GM12892 (cell line): Measurements from ENCODE around the gene PRRX2.

Experiments used
- DNase-seq: peaks from one replicate; pipeline ENCODE4 v3.0.0; 2011; ENCODE audit not compliant: insufficient read length
- FAIRE-seq: peaks from 2 replicates; lab custom pipeline; 2011; peaks lifted over from hg19 to GRCh38; lab: Jason Lieb, UNC
- POLR2A ChIP-seq: IDR thresholded peaks from 2 replicates; pipeline ENCODE4 v1.6.1; 2011; ENCODE audit warnings: low read depth, low read length, control low read depth
- POLR2AphosphoS5 ChIP-seq: IDR thresholded peaks from 2 replicates; pipeline ENCODE4 v1.6.1; 2011; ENCODE audit warnings: low read depth, low read length, control low read depth
- TAF1 ChIP-seq: IDR thresholded peaks from 2 replicates; pipeline ENCODE4 v1.6.1; 2011; ENCODE audit warnings: low read depth, mild to moderate bottlenecking, control low read depth, low read length, borderline replicate concordance

The PRRX2 gene

GRCh38 chr9:129695870-129696269, 30.4 kb downstream of the PRRX2 start:
- no peak for TF ChIP-seq POLR2AphosphoS5
- TF ChIP-seq TAF1: no peak
- TF ChIP-seq POLR2A: no peak
- DNase-seq: no peak
- FAIRE-seq: no peak

DNA sequence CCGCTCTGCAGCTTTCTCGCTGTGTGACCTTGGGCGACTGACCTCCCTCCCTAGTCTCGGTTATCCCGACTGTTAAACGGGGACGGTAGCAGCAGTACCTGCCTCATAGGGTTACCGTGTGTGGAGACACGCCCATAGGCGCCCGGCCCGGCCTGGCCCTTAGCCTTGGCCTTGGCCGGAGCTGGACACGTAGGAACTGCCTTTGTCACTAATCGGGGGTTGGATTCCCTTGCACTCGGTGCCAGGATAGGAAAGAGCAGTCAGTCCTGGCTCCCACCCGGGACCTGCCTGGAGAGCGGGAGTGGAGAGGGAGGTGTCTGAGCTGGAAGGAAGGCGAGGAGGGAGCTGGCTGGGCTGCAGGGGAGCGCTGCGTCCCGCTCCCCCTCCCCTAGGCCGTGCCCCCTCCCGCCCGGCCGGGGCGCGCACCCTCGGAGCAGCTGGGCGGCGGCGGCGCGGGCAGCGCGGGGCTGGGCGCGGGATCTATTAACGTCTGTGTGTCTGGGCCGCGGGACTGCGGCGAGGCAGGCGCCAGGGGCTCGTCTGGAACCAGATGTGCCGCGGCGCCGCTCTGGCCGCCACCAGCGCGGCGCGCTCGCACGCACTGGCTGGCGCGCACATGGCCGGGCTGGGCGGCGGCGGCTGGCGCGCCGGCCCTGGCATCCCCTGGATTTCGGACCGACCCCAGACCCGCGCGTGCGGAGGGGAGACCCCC, 31.7 kb downstream of the PRRX2 start:
- no peak for FAIRE-seq
- TF ChIP-seq POLR2A (no peak), TAF1 (no peak), POLR2AphosphoS5 (no peak)
- DNase-seq: no peak

DNA sequence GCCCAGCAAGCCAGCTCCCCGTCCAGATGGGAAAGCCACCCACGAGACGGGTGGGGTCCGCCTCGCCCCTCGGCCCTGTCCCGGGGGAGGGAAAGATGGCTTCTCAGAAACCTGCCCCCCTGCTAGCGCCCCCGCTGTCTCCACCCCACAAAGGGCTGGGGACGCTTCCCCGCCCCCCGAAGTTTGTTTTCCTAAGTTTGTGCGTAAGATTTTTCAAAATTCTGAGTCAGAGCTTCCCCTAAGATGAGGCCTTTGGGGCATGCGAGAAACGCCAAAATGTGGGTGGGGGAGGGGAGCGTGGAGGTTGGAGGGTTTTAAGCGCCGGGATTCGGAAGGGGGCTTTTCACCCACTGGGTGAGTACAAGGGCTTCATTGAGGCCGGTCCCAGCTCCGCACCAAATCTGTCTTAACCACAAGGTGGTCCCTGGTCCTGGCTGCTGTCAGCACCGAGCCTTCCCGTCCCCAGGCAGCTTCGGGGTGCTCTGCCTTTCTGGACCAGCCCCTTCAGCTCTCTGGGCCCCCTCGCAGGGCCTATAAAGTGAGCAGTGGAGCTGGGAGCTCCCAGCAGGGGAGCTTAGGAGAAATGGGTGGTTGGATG, 32.3 kb downstream of the PRRX2 start:
- TF ChIP-seq POLR2A: no peak
- no peak for TF ChIP-seq POLR2AphosphoS5
- TF ChIP-seq TAF1: no peak
- no peak for DNase-seq
- FAIRE-seq: no peak

- TF ChIP-seq TAF1 (no peak), POLR2A (no peak)
- DNase-seq: no peak
- no peak for FAIRE-seq
Observed at GRCh38 chr9:129698254-129698757, 32.9 kb downstream of the PRRX2 start.

- FAIRE-seq: no peak
- DNase-seq: no peak
Observed at GRCh38 chr9:129701054-129701453, 35.6 kb downstream of the PRRX2 start.

DNA sequence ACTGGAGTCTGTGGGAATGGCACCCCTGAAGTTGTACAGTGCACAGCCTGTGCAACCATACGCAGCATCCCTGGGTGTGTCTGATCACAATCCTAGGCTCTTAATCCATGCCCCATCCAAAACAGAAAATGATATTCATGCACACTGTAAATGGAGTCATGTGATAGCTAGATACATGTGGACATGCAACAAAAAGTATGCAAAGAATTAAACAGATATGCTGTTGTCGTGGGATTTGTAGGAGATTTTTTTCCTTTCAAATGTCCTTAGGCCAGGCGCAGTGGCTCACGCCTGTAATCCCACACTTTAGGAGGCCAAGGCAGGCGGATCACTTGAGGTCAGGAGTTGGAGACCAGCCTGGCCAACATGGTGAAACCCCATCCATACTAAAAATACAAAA, 36.1 kb downstream of the PRRX2 start:
- TF ChIP-seq POLR2AphosphoS5: no peak
- no peak for TF ChIP-seq POLR2A
- no peak for TF ChIP-seq TAF1
- DNase-seq (no peak), FAIRE-seq (no peak)

More at GRCh38 chr9:129701054-129701453, 35.6 kb downstream of the PRRX2 start:
- no peak for TF ChIP-seq POLR2A
- no peak for TF ChIP-seq TAF1
- no peak for TF ChIP-seq POLR2AphosphoS5

DNA sequence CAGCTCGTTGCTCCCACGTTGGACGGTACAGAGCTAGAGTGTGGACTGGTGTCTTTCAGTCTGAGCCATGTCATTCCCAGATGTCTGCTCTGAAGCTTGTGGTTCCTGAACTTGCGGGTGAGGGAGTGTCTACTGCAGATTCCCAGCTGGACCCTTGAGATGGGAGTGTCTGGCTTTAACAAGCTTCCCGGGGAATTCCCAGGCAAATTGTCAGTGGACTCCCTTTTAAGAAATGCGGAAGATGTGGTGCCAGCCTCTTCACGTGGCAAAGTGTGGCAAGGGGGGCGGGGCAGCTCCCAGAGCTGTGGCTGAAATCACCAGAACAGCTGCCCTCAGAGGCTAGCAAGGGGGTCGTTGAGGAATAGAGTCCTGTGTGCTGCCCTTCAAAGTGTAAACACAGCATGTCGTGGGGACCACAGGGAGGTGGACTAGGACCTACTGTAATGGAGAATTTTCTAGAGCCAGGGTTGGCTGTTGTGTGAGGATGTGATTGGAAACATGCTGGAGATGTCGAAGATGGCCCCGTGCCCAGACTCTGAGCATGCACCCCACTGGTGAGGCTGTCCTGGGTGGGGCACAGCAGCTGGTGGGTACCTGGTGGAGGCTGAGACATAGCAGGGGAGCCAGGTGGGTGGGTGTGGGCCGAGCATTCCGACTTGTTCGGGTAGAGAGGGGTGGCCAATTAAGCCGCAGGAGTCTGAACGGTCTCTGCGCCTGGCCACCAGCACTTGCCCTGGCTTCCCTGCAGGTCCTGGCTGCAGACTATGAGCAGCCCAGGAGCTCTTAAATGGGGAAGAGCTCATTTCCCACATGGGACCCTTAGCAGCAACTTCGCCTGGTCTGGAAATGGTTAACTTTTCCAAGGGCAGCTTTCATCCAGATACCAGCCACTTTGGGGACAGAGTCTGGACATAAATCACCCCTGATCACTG, 37.4 kb downstream of the PRRX2 start:
- FAIRE-seq (no peak), DNase-seq (no peak)
- TF ChIP-seq POLR2AphosphoS5 (no peak), TAF1 (no peak), POLR2A (no peak)

- TF ChIP-seq TAF1: no peak
- no peak for TF ChIP-seq POLR2AphosphoS5
- no peak for TF ChIP-seq POLR2A
- no peak for DNase-seq
- no peak for FAIRE-seq
Observed at GRCh38 chr9:129703667-129704355, 38.4 kb downstream of the PRRX2 start.

- FAIRE-seq (no peak), DNase-seq (no peak)
- TF ChIP-seq TAF1: no peak
- TF ChIP-seq POLR2AphosphoS5: no peak
- TF ChIP-seq POLR2A: no peak
Observed at GRCh38 chr9:129704807-129705206, 39.4 kb downstream of the PRRX2 start.

DNA sequence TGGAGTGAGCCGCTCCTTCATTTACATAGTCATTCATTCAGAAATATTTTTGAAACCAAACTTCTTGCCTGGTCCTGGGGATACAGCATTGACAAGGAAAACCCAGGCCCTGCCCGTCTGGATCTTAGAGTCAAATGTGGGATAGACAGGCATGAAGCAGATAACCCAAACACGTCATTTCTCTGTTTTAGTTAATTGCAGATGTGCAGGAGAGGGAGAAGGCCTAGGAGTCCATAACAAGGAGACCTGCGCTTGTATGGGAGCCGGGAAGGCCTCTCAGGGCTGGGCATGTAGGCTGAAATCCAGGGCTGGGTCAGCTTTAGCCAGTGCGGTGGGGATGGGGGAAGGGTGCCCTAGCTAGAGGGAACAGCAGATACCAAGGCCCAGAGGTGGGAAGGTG, 43.3 kb downstream of the PRRX2 start:
- no peak for FAIRE-seq
- DNase-seq: no peak

GRCh38 chr9:129709438-129710168, 44.2 kb downstream of the PRRX2 start:
- FAIRE-seq (no peak), DNase-seq (no peak)
- no peak for TF ChIP-seq POLR2A
- TF ChIP-seq POLR2AphosphoS5: no peak
- no peak for TF ChIP-seq TAF1

More for the DNA sequence above, 43.3 kb downstream of the PRRX2 start:
- TF ChIP-seq TAF1 (no peak), POLR2AphosphoS5 (no peak), POLR2A (no peak)

DNA sequence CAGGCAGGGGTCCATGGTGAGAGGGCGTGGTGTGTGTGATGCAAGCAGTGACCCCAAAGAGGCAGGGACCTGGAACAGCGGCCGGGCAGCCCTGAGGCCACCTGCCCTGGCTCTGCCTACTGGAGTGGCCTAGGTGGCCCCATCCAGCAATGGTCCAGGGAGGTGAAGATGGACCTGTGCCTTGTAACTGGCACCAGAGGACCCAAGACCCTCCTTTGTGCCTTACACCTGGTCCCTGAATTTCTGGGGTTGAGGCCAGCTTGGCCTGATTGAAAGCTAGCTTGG, 44.7 kb downstream of the PRRX2 start:
- TF ChIP-seq POLR2A (no peak), POLR2AphosphoS5 (no peak), TAF1 (no peak)
- FAIRE-seq: no peak

More for the DNA sequence above, 44.7 kb downstream of the PRRX2 start:
- no peak for DNase-seq
